HEK293 (cell line): ENCODE measurements around the gene ZNF423.

Experiments used
- CTCF ChIA-PET: fragments of 350-600 bp; formaldehyde crosslinking; extraction: SDS; loops from one replicate; lab custom pipeline; 2021; ENCODE audit warnings: antibody characterized with exemption; lab: Yijun Ruan, JAX
- POLR2A ChIA-PET: fragments of 300-600 bp; formaldehyde crosslinking; extraction: SDS; loops from one replicate; lab custom pipeline; 2020; ENCODE audit warnings: antibody characterized with exemption, inconsistent platforms; lab: Yijun Ruan, JAX
- H3K27ac ChIP-seq: fragments of 200-500 bp; sonication (Bioruptor generic); 2 replicates; pipeline ENCODE4 v1.5.1; 2014; ENCODE audit warnings: low read depth, low read length, control low read depth, inconsistent platforms; ENCODE audit errors: extremely low read depth
- H3K36me3 ChIP-seq, 2 experiments: fragments of 200-500 bp in 1 of 2; sonication (Bioruptor generic) in 1 of 2; 1 replicate in 1 of 2; 2 replicates in 1 of 2; pipeline ENCODE4 v1.5.1; 2014 to 2017; ENCODE audit warnings: inconsistent platforms in 2 of 2, low read length in 2 of 2; ENCODE audit not compliant: control insufficient read depth in 2 of 2, insufficient read depth in 1 of 2
- H3K4me1 ChIP-seq: fragments of 200-500 bp; sonication (Bioruptor generic); 2 replicates; pipeline ENCODE4 v1.5.1; 2014; ENCODE audit warnings: mild to moderate bottlenecking, low read length, inconsistent platforms; ENCODE audit not compliant: control insufficient read depth, insufficient read depth
- H3K4me3 ChIP-seq: 2 replicates; pipeline ENCODE4 v1.5.1; 2011; ENCODE audit warnings: low read depth, mild to moderate bottlenecking, control low read depth, low read length, moderate library complexity
- H3K9me3 ChIP-seq: fragments of 200-500 bp; sonication (Bioruptor generic); 2 replicates; pipeline ENCODE4 v1.5.1; 2014; ENCODE audit warnings: low read depth, low read length, inconsistent platforms; ENCODE audit not compliant: control insufficient read depth, insufficient read depth
- GLI2 ChIP-seq: fragments of 450-650 bp; formaldehyde crosslinking; IDR thresholded peaks from 2 replicates; pipeline ENCODE4; 2017; ENCODE audit warnings: missing biosample characterization, missing genetic modification characterization, low read depth, borderline replicate concordance
- GLIS1 ChIP-seq: fragments of 450-650 bp; formaldehyde crosslinking; IDR thresholded peaks from 2 replicates; pipeline ENCODE4 v1.5.1; 2016; ENCODE audit warnings: missing biosample characterization, missing genetic modification characterization
- KLF10 ChIP-seq: fragments of 450-650 bp; IDR thresholded peaks from 2 replicates; pipeline ENCODE4 v1.5.1; 2018; ENCODE audit warnings: missing biosample characterization, mild to moderate bottlenecking, missing genetic modification characterization
- OSR2 ChIP-seq: fragments of 450-650 bp; formaldehyde crosslinking; IDR thresholded peaks from 2 replicates; pipeline ENCODE4 v1.5.1; 2016; ENCODE audit warnings: missing biosample characterization, missing genetic modification characterization
- PRDM1 ChIP-seq: fragments of 450-650 bp; formaldehyde crosslinking; IDR thresholded peaks from 2 replicates; pipeline ENCODE4; 2016; ENCODE audit warnings: missing biosample characterization, missing genetic modification characterization
- RBAK ChIP-seq: fragments of 450-650 bp; formaldehyde crosslinking; IDR thresholded peaks from 2 replicates; pipeline ENCODE4 v1.5.1; 2016; ENCODE audit warnings: missing biosample characterization, missing genetic modification characterization
- SCRT2 ChIP-seq: fragments of 450-650 bp; formaldehyde crosslinking; IDR thresholded peaks from 2 replicates; pipeline ENCODE4 v1.5.1; 2016; ENCODE audit warnings: missing biosample characterization, missing genetic modification characterization
- ZBTB20 ChIP-seq: fragments of 450-650 bp; formaldehyde crosslinking; IDR thresholded peaks from 2 replicates; pipeline ENCODE4 v1.5.1; 2016; ENCODE audit warnings: missing biosample characterization, missing genetic modification characterization
- ZFP3 ChIP-seq: fragments of 450-650 bp; formaldehyde crosslinking; IDR thresholded peaks from 2 replicates; pipeline ENCODE4 v1.5.1; 2016; ENCODE audit warnings: low read depth, missing biosample characterization, missing genetic modification characterization
- ZFP37 ChIP-seq: fragments of 450-650 bp; formaldehyde crosslinking; IDR thresholded peaks from 2 replicates; pipeline ENCODE4 v1.5.1; 2016; ENCODE audit warnings: missing biosample characterization, missing genetic modification characterization
- ZNF248 ChIP-seq: fragments of 450-650 bp; formaldehyde crosslinking; IDR thresholded peaks from 2 replicates; pipeline ENCODE4 v1.5.1; 2017; ENCODE audit warnings: missing biosample characterization, missing genetic modification characterization
- ZNF266 ChIP-seq: fragments of 450-650 bp; formaldehyde crosslinking; IDR thresholded peaks from 2 replicates; pipeline ENCODE4 v1.5.1; 2016; ENCODE audit warnings: missing biosample characterization, missing genetic modification characterization, low read depth
- ZNF274 ChIP-seq, 2 experiments: fragments of 200-500 bp in 1 of 2; fragments of 450-650 bp in 1 of 2; sonication (Bioruptor generic) in 1 of 2; formaldehyde crosslinking in 1 of 2; IDR thresholded peaks; 2 replicates each; pipeline versions ENCODE4 v1.5.1 to v1.6.1; 2014 to 2016; ENCODE audit warnings: borderline replicate concordance in 1 of 2, inconsistent platforms in 1 of 2, low read length in 1 of 2, missing biosample characterization in 1 of 2, missing genetic modification characterization in 1 of 2
- ZNF37A ChIP-seq: fragments of 450-650 bp; IDR thresholded peaks from 2 replicates; pipeline ENCODE4 v1.5.1; 2018; ENCODE audit warnings: missing biosample characterization, missing genetic modification characterization
- ZNF404 ChIP-seq: fragments of 450-650 bp; formaldehyde crosslinking; IDR thresholded peaks from 2 replicates; pipeline ENCODE4 v1.5.1; 2017; ENCODE audit warnings: missing biosample characterization, missing genetic modification characterization
- ZNF423 ChIP-seq: fragments of 450-650 bp; formaldehyde crosslinking; IDR thresholded peaks from 2 replicates; pipeline ENCODE4 v1.5.1; 2016; ENCODE audit warnings: missing biosample characterization, missing genetic modification characterization
- ZNF544 ChIP-seq: fragments of 450-650 bp; formaldehyde crosslinking; IDR thresholded peaks from 2 replicates; pipeline ENCODE4 v1.5.0; 2017; ENCODE audit warnings: missing biosample characterization, missing genetic modification characterization
- ZNF571 ChIP-seq: fragments of 450-650 bp; formaldehyde crosslinking; IDR thresholded peaks from 2 replicates; pipeline ENCODE4 v1.5.0; 2017; ENCODE audit warnings: missing biosample characterization, missing genetic modification characterization
- ZNF600 ChIP-seq: fragments of 450-650 bp; formaldehyde crosslinking; IDR thresholded peaks from 2 replicates; pipeline ENCODE4 v1.5.1; 2016; ENCODE audit warnings: missing biosample characterization, missing genetic modification characterization
- ZNF626 ChIP-seq: fragments of 450-650 bp; sonication (Bioruptor Pico); formaldehyde crosslinking; IDR thresholded peaks from 2 replicates; pipeline ENCODE4 v1.5.1; 2018; ENCODE audit warnings: missing biosample characterization, missing genetic modification characterization, inconsistent platforms
- ZNF664 ChIP-seq: fragments of 450-650 bp; formaldehyde crosslinking; IDR thresholded peaks from 2 replicates; pipeline ENCODE4 v1.5.1; 2016; ENCODE audit warnings: missing biosample characterization, missing genetic modification characterization
- ZNF76 ChIP-seq: fragments of 450-650 bp; formaldehyde crosslinking; IDR thresholded peaks from 2 replicates; pipeline ENCODE4; 2016; ENCODE audit warnings: low read depth, missing biosample characterization, missing genetic modification characterization, borderline replicate concordance
- ZSCAN30 ChIP-seq: fragments of 450-650 bp; IDR thresholded peaks from 2 replicates; pipeline ENCODE4 v1.5.1; 2018; ENCODE audit warnings: missing biosample characterization, mild to moderate bottlenecking, missing genetic modification characterization, moderate library complexity
- TF ChIP-seq, protein P1 (sequence below): fragments of 450-650 bp; formaldehyde crosslinking; IDR thresholded peaks from 2 replicates; pipeline ENCODE4 v1.5.1; 2016; ENCODE audit warnings: missing biosample characterization, missing genetic modification characterization
- TF ChIP-seq, protein P2 (sequence below): fragments of 450-650 bp; formaldehyde crosslinking; IDR thresholded peaks from 2 replicates; pipeline ENCODE4 v1.5.1; 2016; ENCODE audit warnings: missing biosample characterization, missing genetic modification characterization
- TF ChIP-seq, protein P3 (sequence below): fragments of 450-650 bp; formaldehyde crosslinking; IDR thresholded peaks from 2 replicates; pipeline ENCODE4 v1.5.1; 2017; ENCODE audit warnings: missing biosample characterization, missing genetic modification characterization
- TF ChIP-seq, protein P4 (sequence below): fragments of 450-650 bp; formaldehyde crosslinking; IDR thresholded peaks from 2 replicates; pipeline ENCODE4 v1.5.1; 2016; ENCODE audit warnings: missing biosample characterization, missing genetic modification characterization

ZNF423 gene

DNA sequence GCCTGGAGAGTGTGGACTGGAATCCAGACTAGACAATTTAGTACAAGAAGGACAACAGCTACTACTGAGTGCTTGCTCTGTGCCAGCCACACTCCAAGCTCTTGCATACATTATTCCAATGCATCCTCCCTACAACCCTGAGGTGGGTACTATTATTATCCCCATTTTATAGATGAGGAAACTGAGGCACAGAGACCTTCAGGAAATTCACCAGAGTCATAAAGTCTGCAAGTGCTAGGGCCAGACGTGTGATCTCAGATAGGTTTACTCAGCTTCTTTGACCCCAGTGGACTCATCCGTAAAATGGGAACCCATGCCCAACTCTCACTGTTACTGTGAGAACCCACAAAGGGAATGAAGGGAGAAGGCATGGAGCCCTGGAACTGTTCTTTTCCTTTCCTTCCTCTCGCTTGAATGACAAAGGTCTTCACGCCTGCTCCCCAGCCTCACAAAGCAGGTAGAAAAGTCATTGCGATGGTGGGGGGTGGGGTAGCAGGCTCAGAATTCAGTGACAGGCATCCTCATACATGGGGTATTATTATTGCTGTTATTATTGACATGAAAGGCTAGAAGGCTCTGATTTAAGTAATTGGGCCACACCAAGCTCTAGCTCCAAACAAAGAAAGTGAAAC, 160.0 kb downstream of the ZNF423 start:
- Histone ChIP-seq H3K4me3 (no peak overlapping the region), H3K4me1 (peaks cover 21% of the 10 kb centered on the region), H3K9me3 (no peaks in the 10 kb centered on the region), H3K27ac (no peak overlapping the region), H3K36me3 (no peaks in the 10 kb centered on the region)
- no peak for TF ChIP-seq RBAK (tag by site-specific recombination)
- TF ChIP-seq, protein P1, sequence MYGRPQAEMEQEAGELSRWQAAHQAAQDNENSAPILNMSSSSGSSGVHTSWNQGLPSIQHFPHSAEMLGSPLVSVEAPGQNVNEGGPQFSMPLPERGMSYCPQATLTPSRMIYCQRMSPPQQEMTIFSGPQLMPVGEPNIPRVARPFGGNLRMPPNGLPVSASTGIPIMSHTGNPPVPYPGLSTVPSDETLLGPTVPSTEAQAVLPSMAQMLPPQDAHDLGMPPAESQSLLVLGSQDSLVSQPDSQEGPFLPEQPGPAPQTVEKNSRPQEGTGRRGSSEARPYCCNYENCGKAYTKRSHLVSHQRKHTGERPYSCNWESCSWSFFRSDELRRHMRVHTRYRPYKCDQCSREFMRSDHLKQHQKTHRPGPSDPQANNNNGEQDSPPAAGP = no peak
- no peak for TF ChIP-seq GLI2
- TF ChIP-seq ZNF266 = no peak
- TF ChIP-seq ZNF248 (tag by site-specific recombination) = no peak
- TF ChIP-seq, protein P2, sequence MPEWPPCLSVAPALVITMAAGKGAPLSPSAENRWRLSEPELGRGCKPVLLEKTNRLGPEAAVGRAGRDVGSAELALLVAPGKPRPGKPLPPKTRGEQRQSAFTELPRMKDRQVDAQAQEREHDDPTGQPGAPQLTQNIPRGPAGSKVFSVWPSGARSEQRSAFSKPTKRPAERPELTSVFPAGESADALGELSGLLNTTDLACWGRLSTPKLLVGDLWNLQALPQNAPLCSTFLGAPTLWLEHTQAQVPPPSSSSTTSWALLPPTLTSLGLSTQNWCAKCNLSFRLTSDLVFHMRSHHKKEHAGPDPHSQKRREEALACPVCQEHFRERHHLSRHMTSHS (tag by site-specific recombination) = no peak
- TF ChIP-seq ZFP37 = no peak
- TF ChIP-seq, all 188 proteins: peak for 0
- ChIA-PET CTCF (no interaction called here), POLR2A (no interaction called here)

DNA sequence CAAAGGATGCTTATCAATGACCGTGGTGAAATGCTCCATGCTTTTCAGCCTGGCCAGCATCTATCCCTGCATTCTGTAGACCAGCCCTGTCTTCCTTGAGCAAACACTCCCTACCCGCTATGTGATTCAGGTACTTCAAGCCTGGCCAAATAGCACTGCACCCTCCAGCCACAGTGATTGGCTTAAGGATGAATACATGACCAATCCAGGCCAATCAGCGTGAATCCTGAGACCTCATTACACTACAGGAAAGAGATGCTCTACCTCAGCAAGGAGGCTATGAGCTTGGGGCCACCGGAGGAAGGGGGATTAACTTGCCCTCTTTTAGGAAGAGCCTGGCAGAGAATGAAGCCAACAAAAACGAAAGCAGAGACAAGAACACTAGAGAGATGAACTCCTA, 162.5 kb downstream of the ZNF423 start:
- Histone ChIP-seq H3K9me3 (no peaks in the 10 kb centered on the region), H3K4me3 (no peak overlapping the region), H3K4me1 (peaks cover 4% of the 10 kb centered on the region), H3K36me3 (no peaks in the 10 kb centered on the region), H3K27ac (no peak overlapping the region)
- TF ChIP-seq ZNF423 (tag by site-specific recombination) (no peak), SCRT2 (tag by site-specific recombination) (no peak), ZNF571 (no peak), ZFP3 (tag by site-specific recombination) (no peak), OSR2 (tag by site-specific recombination) (no peak), ZNF37A (tag by site-specific recombination) (no peak)
- TF ChIP-seq, protein P3, sequence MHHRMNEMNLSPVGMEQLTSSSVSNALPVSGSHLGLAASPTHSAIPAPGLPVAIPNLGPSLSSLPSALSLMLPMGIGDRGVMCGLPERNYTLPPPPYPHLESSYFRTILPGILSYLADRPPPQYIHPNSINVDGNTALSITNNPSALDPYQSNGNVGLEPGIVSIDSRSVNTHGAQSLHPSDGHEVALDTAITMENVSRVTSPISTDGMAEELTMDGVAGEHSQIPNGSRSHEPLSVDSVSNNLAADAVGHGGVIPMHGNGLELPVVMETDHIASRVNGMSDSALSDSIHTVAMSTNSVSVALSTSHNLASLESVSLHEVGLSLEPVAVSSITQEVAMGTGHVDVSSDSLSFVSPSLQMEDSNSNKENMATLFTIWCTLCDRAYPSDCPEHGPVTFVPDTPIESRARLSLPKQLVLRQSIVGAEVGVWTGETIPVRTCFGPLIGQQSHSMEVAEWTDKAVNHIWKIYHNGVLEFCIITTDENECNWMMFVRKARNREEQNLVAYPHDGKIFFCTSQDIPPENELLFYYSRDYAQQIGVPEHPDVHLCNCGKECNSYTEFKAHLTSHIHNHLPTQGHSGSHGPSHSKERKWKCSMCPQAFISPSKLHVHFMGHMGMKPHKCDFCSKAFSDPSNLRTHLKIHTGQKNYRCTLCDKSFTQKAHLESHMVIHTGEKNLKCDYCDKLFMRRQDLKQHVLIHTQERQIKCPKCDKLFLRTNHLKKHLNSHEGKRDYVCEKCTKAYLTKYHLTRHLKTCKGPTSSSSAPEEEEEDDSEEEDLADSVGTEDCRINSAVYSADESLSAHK (tag by site-specific recombination) = no peak
- ChIA-PET CTCF (no interaction called here), POLR2A (no interaction called here)

DNA sequence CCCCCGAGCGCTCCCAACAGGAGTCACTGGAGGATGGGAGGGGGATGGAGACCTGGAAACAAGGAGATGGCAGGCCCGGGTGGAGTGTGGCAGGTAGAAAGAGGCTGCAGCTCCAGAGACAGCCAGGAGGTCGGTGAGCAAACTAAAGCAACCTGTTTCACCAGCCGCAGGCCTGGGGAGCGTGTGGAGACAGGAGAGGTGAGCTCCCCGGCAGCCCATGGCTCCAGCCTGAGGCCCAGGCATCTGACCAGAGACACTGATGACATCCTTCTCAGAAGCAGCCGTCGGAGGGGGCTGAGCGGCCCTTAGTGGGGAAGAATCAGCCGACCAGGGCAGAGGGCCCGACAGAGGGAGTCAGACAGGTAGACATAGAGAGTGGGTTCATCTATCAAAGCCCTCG, 165.1 kb downstream of the ZNF423 start:
- H3K4me3 ChIP-seq = no peak overlapping the region
- H3K4me1 ChIP-seq = no peaks in the 10 kb centered on the region
- H3K36me3 ChIP-seq = no peaks in the 10 kb centered on the region
- ChIA-PET CTCF (no interaction called here), POLR2A (no interaction called here)
- H3K9me3 ChIP-seq = no peaks in the 10 kb centered on the region
- no peak overlapping the region for H3K27ac ChIP-seq
- TF ChIP-seq ZNF544 (tag by site-specific recombination) = no peak
- TF ChIP-seq PRDM1 (tag by site-specific recombination) = no peak
- no peak for TF ChIP-seq ZSCAN30 (tag by site-specific recombination)
- no peak for TF ChIP-seq ZBTB20
- no peak for TF ChIP-seq ZNF664 (tag by site-specific recombination)
- TF ChIP-seq ZNF404 (tag by site-specific recombination) = no peak
- no peak for TF ChIP-seq ZNF76 (tag by site-specific recombination)
- TF ChIP-seq, protein P4, sequence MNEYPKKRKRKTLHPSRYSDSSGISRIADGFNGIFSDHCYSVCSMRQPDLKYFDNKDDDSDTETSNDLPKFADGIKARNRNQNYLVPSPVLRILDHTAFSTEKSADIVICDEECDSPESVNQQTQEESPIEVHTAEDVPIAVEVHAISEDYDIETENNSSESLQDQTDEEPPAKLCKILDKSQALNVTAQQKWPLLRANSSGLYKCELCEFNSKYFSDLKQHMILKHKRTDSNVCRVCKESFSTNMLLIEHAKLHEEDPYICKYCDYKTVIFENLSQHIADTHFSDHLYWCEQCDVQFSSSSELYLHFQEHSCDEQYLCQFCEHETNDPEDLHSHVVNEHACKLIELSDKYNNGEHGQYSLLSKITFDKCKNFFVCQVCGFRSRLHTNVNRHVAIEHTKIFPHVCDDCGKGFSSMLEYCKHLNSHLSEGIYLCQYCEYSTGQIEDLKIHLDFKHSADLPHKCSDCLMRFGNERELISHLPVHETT (tag by site-specific recombination) = no peak
- TF ChIP-seq ZFP37 = no peak
- no peak for TF ChIP-seq GLIS1 (tag by site-specific recombination)
- TF ChIP-seq ZNF626 = no peak
- TF ChIP-seq ZNF274 (IDR thresholded peaks at IDR 0.05; ENCODE audit: low read length) = no peak
- no peak for TF ChIP-seq ZNF274 (tag by site-specific recombination; IDR thresholded peaks at IDR 0.05; ENCODE audit: borderline replicate concordance)
- TF ChIP-seq ZNF600 = no peak
- no peak for TF ChIP-seq ZFP3 (tag by site-specific recombination)
- no peak for TF ChIP-seq KLF10 (tag by site-specific recombination)
